GM23338 (cell line): ENCODE measurements around the gene DNAJC8. TPM values are rescaled to one million over a fixed set of nuclear protein-coding genes. Genes with fewer than 3 reads are reported as not detected.

ENCODE experiments used
- ATAC-seq: fragments of 200-7000 bp; cut with Tn5 transposase; 3 replicates; pipeline ENCODE4 v1.9.1; 2020
- DNase-seq: peaks from one replicate; pipeline ENCODE4 v3.0.0-alpha.2; 2015; ENCODE audit warnings: low spot score
- H2AFZ ChIP-seq: fragments of 200-600 bp; sonication (generic); 2 replicates; pipeline ENCODE4 v1.8.0; 2016; ENCODE audit warnings: antibody characterized with exemption, mild to moderate bottlenecking, moderate library complexity
- H3F3A ChIP-seq: fragments of 200-600 bp; sonication (generic); replicated peaks from 2 replicates; pipeline ENCODE4 v1.8.0; 2017; ENCODE audit warnings: antibody characterized with exemption, mixed run types, low read depth
- H3K27ac ChIP-seq: fragments of 200-600 bp; sonication (generic); 2 replicates; pipeline ENCODE4 v1.6.1; 2016; ENCODE audit warnings: low read depth
- H3K27me3 ChIP-seq: fragments of 200-600 bp; sonication (generic); 2 replicates; pipeline ENCODE4 v1.8.0; 2016; ENCODE audit warnings: mild to moderate bottlenecking, mixed run types, moderate library complexity; ENCODE audit not compliant: insufficient read depth
- H3K36me3 ChIP-seq: fragments of 200-600 bp; sonication (generic); 2 replicates; pipeline ENCODE4 v1.8.0; 2016; ENCODE audit warnings: mild to moderate bottlenecking; ENCODE audit not compliant: insufficient read depth
- H3K4me1 ChIP-seq: fragments of 200-600 bp; sonication (generic); 2 replicates; pipeline ENCODE4 v1.8.0; 2016; ENCODE audit warnings: mild to moderate bottlenecking, moderate library complexity; ENCODE audit not compliant: insufficient read depth
- H3K4me2 ChIP-seq: fragments of 200-600 bp; sonication (generic); 2 replicates; pipeline ENCODE4 v1.7.1; 2017; ENCODE audit warnings: mixed run types
- H3K4me3 ChIP-seq: fragments of 200-600 bp; sonication (generic); 2 replicates; pipeline ENCODE4 v1.6.1; 2016; ENCODE audit warnings: mixed run types
- H3K79me2 ChIP-seq: fragments of 200-600 bp; sonication (generic); replicated peaks from 2 replicates; pipeline ENCODE4 v1.8.0; 2017; ENCODE audit warnings: mild to moderate bottlenecking; ENCODE audit not compliant: insufficient read depth
- H3K9me2 ChIP-seq: fragments of 200-600 bp; sonication (generic); 2 replicates; pipeline ENCODE4 v1.8.0; 2017; ENCODE audit not compliant: insufficient read depth
- H4K20me1 ChIP-seq: fragments of 200-600 bp; sonication (generic); replicated peaks from 2 replicates; pipeline ENCODE4 v1.8.0; 2017; ENCODE audit warnings: mild to moderate bottlenecking; ENCODE audit not compliant: insufficient read depth
- H3K27ac Mint-ChIP-seq: 2 replicates; pipeline ENCODE4 v1.8.0; 2020; ENCODE audit warnings: inconsistent platforms, mild to moderate bottlenecking, moderate library complexity, mixed read lengths
- H3K27me3 Mint-ChIP-seq: 3 replicates; pipeline ENCODE4 v1.8.0; 2022; ENCODE audit warnings: low read depth, mild to moderate bottlenecking, moderate library complexity, mixed read lengths, inconsistent platforms; ENCODE audit not compliant: insufficient read depth, poor library complexity
- H3K36me3 Mint-ChIP-seq: 3 replicates; pipeline ENCODE4 v1.8.0; 2021; ENCODE audit warnings: low read depth, mild to moderate bottlenecking, inconsistent platforms, moderate library complexity, mixed read lengths
- H3K4me1 Mint-ChIP-seq: 3 replicates; pipeline ENCODE4 v1.8.0; 2020; ENCODE audit warnings: mild to moderate bottlenecking, inconsistent platforms, mixed read lengths
- H3K4me3 Mint-ChIP-seq: 3 replicates; pipeline ENCODE4 v1.8.0; 2021; ENCODE audit warnings: moderate library complexity, mild to moderate bottlenecking, inconsistent platforms, mixed read lengths
- H3K9me3 Mint-ChIP-seq: 3 replicates; pipeline ENCODE4 v1.8.0; 2020; ENCODE audit warnings: moderate library complexity, mild to moderate bottlenecking, inconsistent platforms, mixed read lengths
- CREB1 ChIP-seq: fragments of 250-450 bp; sonication (Bioruptor Pico); IDR thresholded peaks from 2 replicates; pipeline ENCODE4 v1.5.0; 2020; ENCODE audit warnings: low read depth, mild to moderate bottlenecking, moderate library complexity
- EZH2 ChIP-seq: fragments of 200-600 bp; sonication (generic); IDR thresholded peaks from one replicate; pipeline ENCODE4 v1.8.0; 2017; ENCODE audit warnings: antibody characterized with exemption, mild to moderate bottlenecking, low read depth; ENCODE audit not compliant: unreplicated experiment
- EZH2phosphoT487 ChIP-seq: fragments of 200-600 bp; sonication (generic); IDR thresholded peaks from one replicate; pipeline ENCODE4 v1.8.1; 2018; ENCODE audit warnings: antibody characterized with exemption; ENCODE audit not compliant: unreplicated experiment
- JUNB ChIP-seq: IDR thresholded peaks from one replicate; pipeline ENCODE4 v1.6.1; 2016; ENCODE audit warnings: antibody characterized with exemption; ENCODE audit not compliant: unreplicated experiment
- NANOG ChIP-seq: IDR thresholded peaks from 2 replicates; pipeline ENCODE4 v1.6.1; 2016; ENCODE audit warnings: antibody characterized with exemption, borderline replicate concordance
- POLR2AphosphoS5 ChIP-seq: IDR thresholded peaks from 2 replicates; pipeline ENCODE4 v1.6.1; 2016; ENCODE audit warnings: antibody characterized with exemption, low read depth
- STAT1 ChIP-seq: IDR thresholded peaks from one replicate; pipeline ENCODE4 v1.6.1; 2016; ENCODE audit warnings: antibody characterized with exemption; ENCODE audit not compliant: unreplicated experiment
- ZNF114 ChIP-seq: fragments of 250-450 bp; sonication (Bioruptor Pico); IDR thresholded peaks from 2 replicates; pipeline ENCODE4 v1.5.0; 2020; ENCODE audit warnings: mild to moderate bottlenecking, moderate library complexity
- ZNF331 ChIP-seq: fragments of 250-450 bp; sonication (Bioruptor Pico); IDR thresholded peaks from 2 replicates; pipeline ENCODE4 v1.5.0; 2020; ENCODE audit warnings: low read depth, mild to moderate bottlenecking, moderate library complexity
- polyA plus RNA-seq: library from polyadenylated mRNA; unstranded; fragments of >200 nt; fragmentation: Nextera tagmentation; extraction: Ambion mirVana; gene quantifications from 2 replicates; pipeline ENCODE4 v1.2.1, GENCODE V29; 2016
- total RNA-seq: library from RNA; depleted of rRNA; stranded (reverse); fragments of >200 nt; shearing (Covaris generic); gene quantifications from 2 replicates; pipeline ENCODE4 v1.2.3, GENCODE V29; 2014
- TF ChIP-seq, protein P1 (sequence below): IDR thresholded peaks from one replicate; pipeline ENCODE4 v1.6.1; 2018; ENCODE audit warnings: antibody characterized with exemption; ENCODE audit not compliant: unreplicated experiment
- TF ChIP-seq, protein P2 (sequence below): fragments of 250-450 bp; sonication (Bioruptor Pico); IDR thresholded peaks from 2 replicates; pipeline ENCODE4 v1.5.0; 2020; ENCODE audit warnings: mild to moderate bottlenecking, moderate library complexity
- TF ChIP-seq, protein P3 (sequence below): IDR thresholded peaks from 2 replicates; pipeline ENCODE4 v1.6.1; 2016; ENCODE audit warnings: antibody characterized with exemption
- TF ChIP-seq, protein P4 (sequence below), 2 experiments: fragments of 200-600 bp in 1 of 2; sonication (generic) in 1 of 2; conservative IDR thresholded peaks; 2 replicates each; pipeline versions ENCODE4 v1.5.1 to v1.6.1; 2016 to 2017; ENCODE audit warnings: antibody characterized with exemption in 2 of 2, low read depth in 2 of 2, mild to moderate bottlenecking in 2 of 2, moderate library complexity in 1 of 2

The DNAJC8 gene
- total and polyA plus RNA-seq, 2 experiments from 2014 or later, result 67.3 to 210 TPM

DNA sequence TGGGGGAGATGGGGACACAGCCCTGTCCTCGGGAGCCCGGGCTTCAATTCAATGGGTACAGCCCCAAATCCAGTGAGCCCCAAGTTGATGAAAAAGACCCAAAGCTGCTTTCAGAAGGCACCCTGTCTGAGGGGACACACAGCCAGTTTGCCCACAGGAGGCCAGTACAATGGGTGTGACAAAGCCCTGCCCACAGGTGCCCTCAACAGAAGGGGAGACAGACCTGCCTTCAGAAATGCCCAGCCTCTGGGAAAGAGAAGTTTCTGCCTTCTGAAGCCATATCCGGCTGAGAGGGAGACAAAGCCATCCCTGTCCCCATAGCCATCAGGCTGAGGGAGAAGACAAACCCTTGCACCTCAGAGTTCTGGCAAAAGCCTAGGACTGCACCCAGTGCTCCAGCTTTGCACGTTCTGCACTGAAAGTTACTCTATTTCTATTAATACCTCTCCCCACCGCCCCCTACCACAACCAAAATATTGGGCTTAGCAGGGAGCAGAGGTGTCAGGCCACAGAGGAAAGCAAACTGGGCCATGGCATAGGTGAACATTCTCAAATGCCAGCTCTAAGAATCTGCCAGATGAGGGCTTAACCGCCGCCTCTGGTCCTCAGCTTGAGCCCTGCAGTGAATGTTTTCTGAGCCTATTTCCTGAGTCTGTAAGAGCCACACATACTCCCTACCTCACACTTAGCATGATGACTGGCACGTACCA, 38.3 kb downstream of the DNAJC8 start:
- H3K36me3 ChIP-seq, result peaks cover 7% of the 10 kb centered on the region; the same call in 1 of the 2 replicates
- no peak overlapping the region for H3K4me2 ChIP-seq
- Mint-ChIP-seq H3K4me3 (no peak overlapping the region), H3K9me3 (no peaks in the 10 kb centered on the region), H3K27ac (no peak overlapping the region), H3K36me3 (peaks cover 16% of the 10 kb centered on the region), H3K4me1 (peaks cover 28% of the 10 kb centered on the region), H3K27me3 (peaks cover 14% of the 10 kb centered on the region)
- H3F3A ChIP-seq, result peaks cover 19% of the 10 kb centered on the region; the same call in 1 of the 2 replicates
- no peaks in the 10 kb centered on the region for H3K27me3 ChIP-seq
- no peaks in the 10 kb centered on the region for H3K9me2 ChIP-seq
- H2AFZ ChIP-seq, result no peak overlapping the region
- TF ChIP-seq NANOG, result no peak
- TF ChIP-seq ZNF114 (CRISPR knock-in tag), result no peak
- no peak for TF ChIP-seq EZH2
- TF ChIP-seq CREB1 (CRISPR knock-in tag), result no peak
- TF ChIP-seq POLR2AphosphoS5, result no peak
- TF ChIP-seq, protein P1, sequence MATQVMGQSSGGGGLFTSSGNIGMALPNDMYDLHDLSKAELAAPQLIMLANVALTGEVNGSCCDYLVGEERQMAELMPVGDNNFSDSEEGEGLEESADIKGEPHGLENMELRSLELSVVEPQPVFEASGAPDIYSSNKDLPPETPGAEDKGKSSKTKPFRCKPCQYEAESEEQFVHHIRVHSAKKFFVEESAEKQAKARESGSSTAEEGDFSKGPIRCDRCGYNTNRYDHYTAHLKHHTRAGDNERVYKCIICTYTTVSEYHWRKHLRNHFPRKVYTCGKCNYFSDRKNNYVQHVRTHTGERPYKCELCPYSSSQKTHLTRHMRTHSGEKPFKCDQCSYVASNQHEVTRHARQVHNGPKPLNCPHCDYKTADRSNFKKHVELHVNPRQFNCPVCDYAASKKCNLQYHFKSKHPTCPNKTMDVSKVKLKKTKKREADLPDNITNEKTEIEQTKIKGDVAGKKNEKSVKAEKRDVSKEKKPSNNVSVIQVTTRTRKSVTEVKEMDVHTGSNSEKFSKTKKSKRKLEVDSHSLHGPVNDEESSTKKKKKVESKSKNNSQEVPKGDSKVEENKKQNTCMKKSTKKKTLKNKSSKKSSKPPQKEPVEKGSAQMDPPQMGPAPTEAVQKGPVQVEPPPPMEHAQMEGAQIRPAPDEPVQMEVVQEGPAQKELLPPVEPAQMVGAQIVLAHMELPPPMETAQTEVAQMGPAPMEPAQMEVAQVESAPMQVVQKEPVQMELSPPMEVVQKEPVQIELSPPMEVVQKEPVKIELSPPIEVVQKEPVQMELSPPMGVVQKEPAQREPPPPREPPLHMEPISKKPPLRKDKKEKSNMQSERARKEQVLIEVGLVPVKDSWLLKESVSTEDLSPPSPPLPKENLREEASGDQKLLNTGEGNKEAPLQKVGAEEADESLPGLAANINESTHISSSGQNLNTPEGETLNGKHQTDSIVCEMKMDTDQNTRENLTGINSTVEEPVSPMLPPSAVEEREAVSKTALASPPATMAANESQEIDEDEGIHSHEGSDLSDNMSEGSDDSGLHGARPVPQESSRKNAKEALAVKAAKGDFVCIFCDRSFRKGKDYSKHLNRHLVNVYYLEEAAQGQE, result no peak
- TF ChIP-seq, protein P2, sequence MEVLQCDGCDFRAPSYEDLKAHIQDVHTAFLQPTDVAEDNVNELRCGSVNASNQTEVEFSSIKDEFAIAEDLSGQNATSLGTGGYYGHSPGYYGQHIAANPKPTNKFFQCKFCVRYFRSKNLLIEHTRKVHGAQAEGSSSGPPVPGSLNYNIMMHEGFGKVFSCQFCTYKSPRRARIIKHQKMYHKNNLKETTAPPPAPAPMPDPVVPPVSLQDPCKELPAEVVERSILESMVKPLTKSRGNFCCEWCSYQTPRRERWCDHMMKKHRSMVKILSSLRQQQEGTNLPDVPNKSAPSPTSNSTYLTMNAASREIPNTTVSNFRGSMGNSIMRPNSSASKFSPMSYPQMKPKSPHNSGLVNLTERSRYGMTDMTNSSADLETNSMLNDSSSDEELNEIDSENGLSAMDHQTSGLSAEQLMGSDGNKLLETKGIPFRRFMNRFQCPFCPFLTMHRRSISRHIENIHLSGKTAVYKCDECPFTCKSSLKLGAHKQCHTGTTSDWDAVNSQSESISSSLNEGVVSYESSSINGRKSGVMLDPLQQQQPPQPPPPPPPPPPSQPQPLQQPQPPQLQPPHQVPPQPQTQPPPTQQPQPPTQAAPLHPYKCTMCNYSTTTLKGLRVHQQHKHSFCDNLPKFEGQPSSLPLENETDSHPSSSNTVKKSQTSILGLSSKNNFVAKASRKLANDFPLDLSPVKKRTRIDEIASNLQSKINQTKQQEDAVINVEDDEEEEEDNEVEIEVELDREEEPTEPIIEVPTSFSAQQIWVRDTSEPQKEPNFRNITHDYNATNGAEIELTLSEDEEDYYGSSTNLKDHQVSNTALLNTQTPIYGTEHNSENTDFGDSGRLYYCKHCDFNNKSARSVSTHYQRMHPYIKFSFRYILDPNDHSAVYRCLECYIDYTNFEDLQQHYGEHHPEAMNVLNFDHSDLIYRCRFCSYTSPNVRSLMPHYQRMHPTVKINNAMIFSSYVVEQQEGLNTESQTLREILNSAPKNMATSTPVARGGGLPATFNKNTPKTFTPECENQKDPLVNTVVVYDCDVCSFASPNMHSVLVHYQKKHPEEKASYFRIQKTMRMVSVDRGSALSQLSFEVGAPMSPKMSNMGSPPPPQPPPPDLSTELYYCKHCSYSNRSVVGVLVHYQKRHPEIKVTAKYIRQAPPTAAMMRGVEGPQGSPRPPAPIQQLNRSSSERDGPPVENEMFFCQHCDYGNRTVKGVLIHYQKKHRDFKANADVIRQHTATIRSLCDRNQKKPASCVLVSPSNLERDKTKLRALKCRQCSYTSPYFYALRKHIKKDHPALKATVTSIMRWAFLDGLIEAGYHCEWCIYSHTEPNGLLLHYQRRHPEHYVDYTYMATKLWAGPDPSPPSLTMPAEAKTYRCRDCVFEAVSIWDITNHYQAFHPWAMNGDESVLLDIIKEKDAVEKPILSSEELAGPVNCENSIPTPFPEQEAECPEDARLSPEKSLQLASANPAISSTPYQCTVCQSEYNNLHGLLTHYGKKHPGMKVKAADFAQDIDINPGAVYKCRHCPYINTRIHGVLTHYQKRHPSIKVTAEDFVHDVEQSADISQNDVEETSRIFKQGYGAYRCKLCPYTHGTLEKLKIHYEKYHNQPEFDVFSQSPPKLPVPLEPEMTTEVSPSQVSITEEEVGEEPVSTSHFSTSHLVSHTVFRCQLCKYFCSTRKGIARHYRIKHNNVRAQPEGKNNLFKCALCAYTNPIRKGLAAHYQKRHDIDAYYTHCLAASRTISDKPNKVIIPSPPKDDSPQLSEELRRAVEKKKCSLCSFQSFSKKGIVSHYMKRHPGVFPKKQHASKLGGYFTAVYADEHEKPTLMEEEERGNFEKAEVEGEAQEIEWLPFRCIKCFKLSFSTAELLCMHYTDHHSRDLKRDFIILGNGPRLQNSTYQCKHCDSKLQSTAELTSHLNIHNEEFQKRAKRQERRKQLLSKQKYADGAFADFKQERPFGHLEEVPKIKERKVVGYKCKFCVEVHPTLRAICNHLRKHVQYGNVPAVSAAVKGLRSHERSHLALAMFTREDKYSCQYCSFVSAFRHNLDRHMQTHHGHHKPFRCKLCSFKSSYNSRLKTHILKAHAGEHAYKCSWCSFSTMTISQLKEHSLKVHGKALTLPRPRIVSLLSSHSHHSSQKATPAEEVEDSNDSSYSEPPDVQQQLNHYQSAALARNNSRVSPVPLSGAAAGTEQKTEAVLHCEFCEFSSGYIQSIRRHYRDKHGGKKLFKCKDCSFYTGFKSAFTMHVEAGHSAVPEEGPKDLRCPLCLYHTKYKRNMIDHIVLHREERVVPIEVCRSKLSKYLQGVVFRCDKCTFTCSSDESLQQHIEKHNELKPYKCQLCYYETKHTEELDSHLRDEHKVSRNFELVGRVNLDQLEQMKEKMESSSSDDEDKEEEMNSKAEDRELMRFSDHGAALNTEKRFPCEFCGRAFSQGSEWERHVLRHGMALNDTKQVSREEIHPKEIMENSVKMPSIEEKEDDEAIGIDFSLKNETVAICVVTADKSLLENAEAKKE (CRISPR knock-in tag), result no peak
- TF ChIP-seq, protein P3, sequence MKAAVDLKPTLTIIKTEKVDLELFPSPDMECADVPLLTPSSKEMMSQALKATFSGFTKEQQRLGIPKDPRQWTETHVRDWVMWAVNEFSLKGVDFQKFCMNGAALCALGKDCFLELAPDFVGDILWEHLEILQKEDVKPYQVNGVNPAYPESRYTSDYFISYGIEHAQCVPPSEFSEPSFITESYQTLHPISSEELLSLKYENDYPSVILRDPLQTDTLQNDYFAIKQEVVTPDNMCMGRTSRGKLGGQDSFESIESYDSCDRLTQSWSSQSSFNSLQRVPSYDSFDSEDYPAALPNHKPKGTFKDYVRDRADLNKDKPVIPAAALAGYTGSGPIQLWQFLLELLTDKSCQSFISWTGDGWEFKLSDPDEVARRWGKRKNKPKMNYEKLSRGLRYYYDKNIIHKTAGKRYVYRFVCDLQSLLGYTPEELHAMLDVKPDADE, result no peak
- TF ChIP-seq, protein P4, sequence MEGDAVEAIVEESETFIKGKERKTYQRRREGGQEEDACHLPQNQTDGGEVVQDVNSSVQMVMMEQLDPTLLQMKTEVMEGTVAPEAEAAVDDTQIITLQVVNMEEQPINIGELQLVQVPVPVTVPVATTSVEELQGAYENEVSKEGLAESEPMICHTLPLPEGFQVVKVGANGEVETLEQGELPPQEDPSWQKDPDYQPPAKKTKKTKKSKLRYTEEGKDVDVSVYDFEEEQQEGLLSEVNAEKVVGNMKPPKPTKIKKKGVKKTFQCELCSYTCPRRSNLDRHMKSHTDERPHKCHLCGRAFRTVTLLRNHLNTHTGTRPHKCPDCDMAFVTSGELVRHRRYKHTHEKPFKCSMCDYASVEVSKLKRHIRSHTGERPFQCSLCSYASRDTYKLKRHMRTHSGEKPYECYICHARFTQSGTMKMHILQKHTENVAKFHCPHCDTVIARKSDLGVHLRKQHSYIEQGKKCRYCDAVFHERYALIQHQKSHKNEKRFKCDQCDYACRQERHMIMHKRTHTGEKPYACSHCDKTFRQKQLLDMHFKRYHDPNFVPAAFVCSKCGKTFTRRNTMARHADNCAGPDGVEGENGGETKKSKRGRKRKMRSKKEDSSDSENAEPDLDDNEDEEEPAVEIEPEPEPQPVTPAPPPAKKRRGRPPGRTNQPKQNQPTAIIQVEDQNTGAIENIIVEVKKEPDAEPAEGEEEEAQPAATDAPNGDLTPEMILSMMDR (conservative IDR thresholded peaks at IDR 0.05; ENCODE audit: low read depth in 2 of 2), result no peak
- TF ChIP-seq JUNB, result no peak
- TF ChIP-seq STAT1, result no peak
- TF ChIP-seq EZH2phosphoT487, result no peak
- no peak for TF ChIP-seq ZNF331 (CRISPR knock-in tag)
- no peaks in the 10 kb centered on the region for H3K79me2 ChIP-seq
- H3K4me3 ChIP-seq, result no peak overlapping the region
- no peak overlapping the region for H3K27ac ChIP-seq
- DNase-seq, result no peak
- H4K20me1 ChIP-seq, result no peaks in the 10 kb centered on the region; the same call in 1 of the 2 replicates
- no peak for ATAC-seq
- H3K4me1 ChIP-seq, result peaks cover 30% of the 10 kb centered on the region
